Tibial nerve (tissue), 4 donors: ENCODE results near the gene GRID1. TPM values are rescaled to one million over a fixed set of nuclear protein-coding genes. Genes with fewer than 3 reads are reported as not detected.

Experiments
- DNase-seq, 2 donors: peaks; one replicate each; pipeline ENCODE4 v3.0.0-alpha.2; 2019; ENCODE audit warnings: low spot score in 2 of 2
- H3K27ac ChIP-seq, 4 donors: fragments of 200-600 bp; sonication (generic) in 3 of 4; one replicate each; pipeline ENCODE4 v1.5.1; 2017 to 2019; ENCODE audit warnings: mild to moderate bottlenecking in 1 of 4
- H3K27me3 ChIP-seq, 2 donors: fragments of 200-600 bp; sonication (generic) in 1 of 2; one replicate each; pipeline versions ENCODE4 v1.5.1 to v1.6.0; 2017 to 2019
- H3K36me3 ChIP-seq, 3 donors: fragments of 200-600 bp; sonication (generic); one replicate each; pipeline ENCODE4 v1.5.1; 2018 to 2019
- H3K4me1 ChIP-seq, 4 donors: fragments of 200-600 bp; sonication (generic) in 3 of 4; one replicate each; pipeline ENCODE4 v1.5.1; 2017 to 2019
- H3K4me3 ChIP-seq, 4 donors: fragments of 200-600 bp; sonication (generic) in 3 of 4; one replicate each; pipeline ENCODE4 v1.5.1; 2017 to 2019; ENCODE audit warnings: mild to moderate bottlenecking in 1 of 4, moderate library complexity in 1 of 4
- H3K9me3 ChIP-seq, 4 donors: fragments of 200-600 bp; sonication (generic) in 3 of 4; one replicate each; pipeline ENCODE4 v1.5.1; 2017 to 2019
- EP300 ChIP-seq, 2 donors: sonication (generic); formaldehyde crosslinking; IDR thresholded peaks; one replicate each; pipeline ENCODE4 v1.6.1; 2017; ENCODE audit warnings: antibody characterized with exemption in 2 of 2, mild to moderate bottlenecking in 1 of 2
- POLR2A ChIP-seq, 2 donors: fragments of 450-650 bp; IDR thresholded peaks; one replicate each; pipeline ENCODE4 v1.6.1; 2017; ENCODE audit warnings: antibody characterized with exemption in 2 of 2, mild to moderate bottlenecking in 2 of 2, moderate library complexity in 2 of 2
- WGBS, 2 donors: methylation state at CpG; one replicate each; pipeline ENCODE4 v1.1.5; 2018; 5-methylcytosine and 5-hydroxymethylcytosine counted together
- total RNA-seq, 4 donors: library from RNA; depleted of rRNA; stranded (reverse); fragments of >200 nt; gene quantifications; one replicate each; pipeline ENCODE4 v1.1.0, GENCODE V29; 2016
- TF ChIP-seq, protein P1 (sequence below), 5 experiments: fragments of 200-600 bp in 3 of 5; fragments of 450-650 bp in 2 of 5; sonication (generic) in 3 of 5; IDR thresholded peaks; one replicate each; pipeline ENCODE4 v1.5.1; 2016 to 2019; ENCODE audit warnings: antibody characterized with exemption in 5 of 5, mild to moderate bottlenecking in 3 of 5, moderate library complexity in 2 of 5

The GRID1 gene
- total RNA-seq, 4 donors from 2014 or later: 7.7 to 16.3 (median 10.5) TPM

DNA sequence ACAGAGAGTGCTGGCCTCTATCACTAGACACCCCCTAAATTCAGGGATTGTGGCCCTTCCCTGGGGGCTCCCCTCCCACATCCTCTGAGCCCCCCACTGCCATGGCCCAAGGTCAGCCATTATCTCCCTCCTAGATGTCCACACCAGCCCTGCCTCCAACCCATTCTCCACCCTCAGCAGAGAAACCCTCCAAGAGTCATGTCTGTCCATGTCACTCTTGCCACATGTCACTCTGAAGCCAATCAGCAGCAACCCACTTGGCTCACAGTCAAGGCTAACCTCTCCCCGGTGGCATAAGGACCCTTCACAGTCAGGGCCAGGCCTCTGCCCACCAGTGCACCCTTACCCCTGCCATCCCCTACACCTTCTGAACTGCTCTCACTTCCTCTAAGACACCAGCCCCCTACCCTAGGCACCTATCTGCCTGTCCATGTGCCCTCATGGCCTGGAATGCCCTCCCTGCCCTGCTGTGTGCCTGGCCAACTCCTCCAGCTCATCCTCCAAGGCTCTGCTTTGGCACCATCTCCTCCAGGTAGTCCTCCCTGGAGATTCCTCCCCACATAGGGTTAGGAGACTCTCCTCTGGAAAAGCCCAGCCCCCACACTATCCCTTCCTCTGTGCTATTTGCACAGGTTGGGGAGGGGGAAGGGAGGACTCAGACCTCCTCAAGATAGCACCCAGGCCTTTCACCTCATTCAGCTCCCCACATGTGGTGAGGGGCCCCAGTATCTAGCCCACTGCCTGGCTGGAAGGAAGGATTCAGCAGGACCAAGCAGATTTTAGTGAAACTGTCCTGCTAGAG, 83.7 kb downstream of the GRID1 start:
- Histone ChIP-seq H3K9me3 (peaks cover 0 to 39% (median 4%) of the 10 kb centered on the region in 4 donors), H3K4me3 (no peak overlapping the region), H3K36me3 (no peaks in the 10 kb centered on the region), H3K27ac (no peak overlapping the region), H3K27me3 (no peaks in the 10 kb centered on the region), H3K4me1 (no peaks in the 10 kb centered on the region)
- no peak for DNase-seq
- 83 to 100% methylated on average over 1 of the region's 1 CpG for WGBS, 2 donors
- TF ChIP-seq EP300 (IDR thresholded peaks at IDR 0.05) (no peak), POLR2A (IDR thresholded peaks at IDR 0.05) (no peak)
- TF ChIP-seq, protein P1, sequence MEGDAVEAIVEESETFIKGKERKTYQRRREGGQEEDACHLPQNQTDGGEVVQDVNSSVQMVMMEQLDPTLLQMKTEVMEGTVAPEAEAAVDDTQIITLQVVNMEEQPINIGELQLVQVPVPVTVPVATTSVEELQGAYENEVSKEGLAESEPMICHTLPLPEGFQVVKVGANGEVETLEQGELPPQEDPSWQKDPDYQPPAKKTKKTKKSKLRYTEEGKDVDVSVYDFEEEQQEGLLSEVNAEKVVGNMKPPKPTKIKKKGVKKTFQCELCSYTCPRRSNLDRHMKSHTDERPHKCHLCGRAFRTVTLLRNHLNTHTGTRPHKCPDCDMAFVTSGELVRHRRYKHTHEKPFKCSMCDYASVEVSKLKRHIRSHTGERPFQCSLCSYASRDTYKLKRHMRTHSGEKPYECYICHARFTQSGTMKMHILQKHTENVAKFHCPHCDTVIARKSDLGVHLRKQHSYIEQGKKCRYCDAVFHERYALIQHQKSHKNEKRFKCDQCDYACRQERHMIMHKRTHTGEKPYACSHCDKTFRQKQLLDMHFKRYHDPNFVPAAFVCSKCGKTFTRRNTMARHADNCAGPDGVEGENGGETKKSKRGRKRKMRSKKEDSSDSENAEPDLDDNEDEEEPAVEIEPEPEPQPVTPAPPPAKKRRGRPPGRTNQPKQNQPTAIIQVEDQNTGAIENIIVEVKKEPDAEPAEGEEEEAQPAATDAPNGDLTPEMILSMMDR (IDR thresholded peaks at IDR 0.05): no peak

DNA sequence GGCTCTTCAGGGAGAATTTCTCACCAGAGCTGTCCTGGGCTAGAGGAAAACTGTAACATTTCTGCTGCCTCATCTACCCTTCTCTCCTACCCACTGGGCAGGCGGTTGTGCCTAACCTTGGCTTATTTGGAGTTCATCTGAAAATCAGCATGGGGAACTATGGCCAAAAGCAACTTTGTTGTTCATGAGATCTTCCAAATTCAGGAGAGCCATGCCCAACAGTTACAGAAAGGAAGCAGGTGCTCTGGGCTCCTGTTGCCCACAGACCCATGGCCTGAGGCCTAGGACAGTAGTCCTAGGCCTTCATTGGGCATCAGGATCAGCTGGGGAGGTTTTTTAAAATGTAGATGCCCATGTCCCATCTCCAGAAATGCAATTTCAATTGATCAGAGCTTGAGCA, 85.2 kb downstream of the GRID1 start:
- Histone ChIP-seq H3K36me3 (no peaks in the 10 kb centered on the region), H3K27me3 (no peaks in the 10 kb centered on the region), H3K9me3 (peaks cover 0 to 53% (median 8%) of the 10 kb centered on the region in 4 donors), H3K4me3 (no peak overlapping the region), H3K4me1 (no peaks in the 10 kb centered on the region), H3K27ac (no peak overlapping the region)
- WGBS, 2 donors: 92 to 100% methylated on average over 1 of the region's 1 CpG
- DNase-seq: no peak
- TF ChIP-seq, protein P1 (IDR thresholded peaks at IDR 0.05): no peak
- TF ChIP-seq EP300 (IDR thresholded peaks at IDR 0.05) (no peak), POLR2A (IDR thresholded peaks at IDR 0.05) (no peak)

DNA sequence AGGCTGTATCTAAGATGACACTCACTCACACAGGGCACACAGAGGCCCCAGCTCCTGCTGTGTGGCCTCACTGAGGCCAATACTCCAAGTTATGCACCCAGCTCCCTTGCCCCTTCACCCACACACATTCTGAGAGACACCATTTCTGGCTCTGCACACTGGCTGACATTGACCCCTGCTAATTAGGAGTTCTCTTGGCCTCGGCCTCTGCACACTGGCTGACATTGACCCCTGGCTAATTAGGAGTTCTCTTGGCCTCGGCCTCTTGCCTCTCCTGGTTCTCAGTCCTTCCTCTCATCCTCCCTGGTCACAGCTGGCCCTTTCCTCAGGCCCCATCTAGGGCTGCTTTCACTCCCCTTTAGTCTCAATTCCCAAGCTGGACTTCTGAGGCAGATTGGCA, 97.3 kb downstream of the GRID1 start:
- no peaks in the 10 kb centered on the region for H3K4me1 ChIP-seq
- H3K27ac ChIP-seq: no peak overlapping the region
- H3K27me3 ChIP-seq: no peaks in the 10 kb centered on the region
- TF ChIP-seq POLR2A (IDR thresholded peaks at IDR 0.05) (no peak), EP300 (IDR thresholded peaks at IDR 0.05) (no peak)
- TF ChIP-seq, protein P1 (IDR thresholded peaks at IDR 0.05): no peak
- no peak overlapping the region for H3K4me3 ChIP-seq
- no peak for DNase-seq
- 25 to 41% methylated on average over 2 of the region's 2 CpGs for WGBS, 2 donors
- H3K9me3 ChIP-seq: peaks cover 0 to 16% (median 2%) of the 10 kb centered on the region in 4 donors
- H3K36me3 ChIP-seq: no peaks in the 10 kb centered on the region

DNA sequence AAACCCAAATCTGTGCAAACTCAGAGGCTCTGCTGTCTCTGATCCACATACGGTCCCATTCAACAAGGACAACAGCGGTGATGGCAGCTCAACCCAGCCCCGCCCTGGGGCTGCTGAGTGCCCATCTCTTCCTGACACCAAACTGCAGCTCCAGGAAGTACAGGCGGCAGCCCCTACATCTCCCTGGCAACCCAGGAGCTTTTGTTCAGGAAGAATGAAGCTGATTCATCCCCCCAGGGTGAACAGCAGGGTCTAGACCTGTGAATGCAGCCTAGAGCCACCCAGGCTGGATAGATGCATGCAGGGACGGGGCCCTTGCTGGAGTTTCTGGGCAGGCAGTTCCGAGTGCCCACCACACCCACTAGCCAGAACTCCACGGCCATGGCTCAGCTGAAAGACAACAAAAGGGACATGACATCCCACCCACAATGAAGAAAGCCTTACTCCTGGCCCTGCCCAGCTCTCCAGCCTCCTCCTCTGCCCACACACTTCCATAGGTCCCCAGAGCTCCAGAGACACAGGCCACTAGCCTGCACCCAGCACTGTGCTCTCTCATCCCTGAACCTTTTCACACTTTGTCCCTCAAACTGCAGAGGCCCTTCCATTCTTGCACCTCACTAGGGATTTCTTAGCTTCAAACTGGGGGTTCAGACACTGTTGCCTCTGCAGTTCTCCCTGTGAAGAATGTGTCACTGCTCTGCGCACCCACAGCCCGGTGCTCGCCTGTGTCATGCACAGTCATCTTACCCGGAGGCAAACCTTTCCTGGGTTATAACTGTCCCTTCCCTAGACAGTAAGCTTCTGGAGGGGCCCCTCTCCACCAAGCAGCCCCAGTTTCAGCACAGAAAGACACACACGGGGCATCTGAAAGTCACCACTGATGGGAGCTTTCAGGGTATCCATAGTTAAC, 99.1 kb downstream of the GRID1 start:
- no peak for DNase-seq
- Histone ChIP-seq H3K4me1 (peaks cover 0 to 9% (median 0%) of the 10 kb centered on the region in 4 donors), H3K27ac (no peak overlapping the region), H3K27me3 (no peaks in the 10 kb centered on the region), H3K36me3 (no peaks in the 10 kb centered on the region), H3K4me3 (no peak overlapping the region), H3K9me3 (peaks cover 0 to 11% (median 2%) of the 10 kb centered on the region in 4 donors)
- WGBS, 2 donors: 92 to 93% methylated on average over 10 to 12 of the region's 12 CpGs
- TF ChIP-seq EP300 (IDR thresholded peaks at IDR 0.05) (no peak), POLR2A (IDR thresholded peaks at IDR 0.05) (no peak)
- TF ChIP-seq, protein P1 (IDR thresholded peaks at IDR 0.05): no peak
